ENCODE measurements around the gene HEPN1. TPM values are rescaled to one million over a fixed set of nuclear protein-coding genes. Genes with fewer than 3 reads are reported as not detected.

The HEPN1 gene
- total RNA-seq, 4 donors from 2014 or later, result 0.56 TPM; not detected in 3

GRCh38 chr11:124884869-124885479, 34.1 kb upstream of the HEPN1 start:
- TF ChIP-seq, protein P1, sequence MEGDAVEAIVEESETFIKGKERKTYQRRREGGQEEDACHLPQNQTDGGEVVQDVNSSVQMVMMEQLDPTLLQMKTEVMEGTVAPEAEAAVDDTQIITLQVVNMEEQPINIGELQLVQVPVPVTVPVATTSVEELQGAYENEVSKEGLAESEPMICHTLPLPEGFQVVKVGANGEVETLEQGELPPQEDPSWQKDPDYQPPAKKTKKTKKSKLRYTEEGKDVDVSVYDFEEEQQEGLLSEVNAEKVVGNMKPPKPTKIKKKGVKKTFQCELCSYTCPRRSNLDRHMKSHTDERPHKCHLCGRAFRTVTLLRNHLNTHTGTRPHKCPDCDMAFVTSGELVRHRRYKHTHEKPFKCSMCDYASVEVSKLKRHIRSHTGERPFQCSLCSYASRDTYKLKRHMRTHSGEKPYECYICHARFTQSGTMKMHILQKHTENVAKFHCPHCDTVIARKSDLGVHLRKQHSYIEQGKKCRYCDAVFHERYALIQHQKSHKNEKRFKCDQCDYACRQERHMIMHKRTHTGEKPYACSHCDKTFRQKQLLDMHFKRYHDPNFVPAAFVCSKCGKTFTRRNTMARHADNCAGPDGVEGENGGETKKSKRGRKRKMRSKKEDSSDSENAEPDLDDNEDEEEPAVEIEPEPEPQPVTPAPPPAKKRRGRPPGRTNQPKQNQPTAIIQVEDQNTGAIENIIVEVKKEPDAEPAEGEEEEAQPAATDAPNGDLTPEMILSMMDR (IDR thresholded peaks at IDR 0.05), result no peak
- ATAC-seq (ENCODE audit: low FRiP score), result no peak
- peak; percentile 3 for DNase-seq (ENCODE audit: low spot score)

DNA sequence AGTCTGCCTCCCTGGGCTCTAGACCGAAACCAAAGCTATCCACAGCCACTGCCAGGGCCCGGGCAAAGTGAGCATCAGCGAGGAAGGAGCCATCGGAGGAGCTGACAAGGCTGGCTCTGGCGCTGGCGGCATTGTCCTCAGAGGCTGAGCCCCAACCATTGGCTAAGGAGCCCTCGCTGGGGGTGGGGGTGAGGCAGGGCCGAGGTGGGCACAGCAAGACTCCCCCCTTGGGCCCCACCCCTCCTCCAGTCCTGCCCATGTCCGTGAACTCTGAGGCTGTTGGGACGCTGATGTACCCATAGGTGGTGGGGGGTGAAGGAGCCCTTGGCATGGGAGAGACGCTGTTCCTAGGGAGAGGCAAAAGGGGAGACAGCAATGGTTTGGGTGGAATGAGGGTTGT, 32.6 kb upstream of the HEPN1 start:
- DNase-seq (ENCODE audit: low spot score) (peak; percentile 17), ATAC-seq (ENCODE audit: low FRiP score) (no peak)
- TF ChIP-seq, protein P1 (IDR thresholded peaks at IDR 0.05), result no peak

GRCh38 chr11:124886978-124887666, 31.9 kb upstream of the HEPN1 start:
- TF ChIP-seq, protein P1 (IDR thresholded peaks at IDR 0.05), result no peak
- ATAC-seq (ENCODE audit: low FRiP score) (no peak), DNase-seq (ENCODE audit: low spot score) (peak; percentile 14)

GRCh38 chr11:124887667-124888013, 31.4 kb upstream of the HEPN1 start:
- peak; percentile 14 for DNase-seq (ENCODE audit: low spot score)
- TF ChIP-seq, protein P1 (IDR thresholded peaks at IDR 0.05), result no peak
- ATAC-seq (ENCODE audit: low FRiP score), result no peak

DNA sequence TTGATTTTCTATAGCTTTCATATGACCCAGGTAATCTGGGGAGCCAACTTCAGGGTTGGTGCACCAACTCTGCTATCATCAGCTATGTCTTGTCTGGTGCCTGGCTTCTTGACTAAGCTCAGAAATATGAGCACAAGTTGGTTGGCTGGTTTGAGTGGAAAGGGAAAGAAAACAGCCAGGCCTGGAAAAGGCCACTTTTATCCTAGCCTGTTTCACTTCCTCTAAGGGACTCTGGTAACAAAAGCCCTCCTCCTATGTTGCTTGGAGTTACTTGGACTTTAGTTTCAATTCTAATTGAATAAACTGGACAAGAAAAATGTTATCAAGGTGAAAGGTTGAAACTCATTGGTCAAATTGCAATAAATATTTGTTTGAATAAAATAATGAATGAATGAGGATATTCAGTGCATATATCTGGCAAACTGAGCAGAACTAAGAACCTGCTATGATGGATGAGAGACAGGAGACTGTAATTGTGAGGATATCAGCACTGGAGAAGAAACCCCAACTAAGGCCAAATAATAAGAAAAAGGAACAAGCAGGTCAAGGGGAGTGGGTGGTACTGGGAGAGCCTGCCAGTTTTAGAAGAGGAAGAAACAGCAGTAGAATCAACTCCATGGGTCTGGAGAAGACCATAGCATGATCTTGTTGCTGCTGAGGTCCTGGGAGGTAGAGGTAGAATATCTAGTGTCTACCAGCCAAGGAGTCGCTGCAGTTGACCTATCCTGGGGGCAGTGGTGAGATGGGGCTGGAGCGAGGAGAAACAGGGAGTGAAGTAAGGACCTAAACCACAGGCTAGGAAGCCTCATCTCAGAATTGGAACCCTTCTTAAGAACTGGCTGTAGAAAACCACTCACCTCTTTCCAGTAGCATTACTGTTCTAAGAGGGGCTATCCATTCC, 29.6 kb upstream of the HEPN1 start:
- DNase-seq (ENCODE audit: low spot score), result no peak
- TF ChIP-seq, protein P1 (IDR thresholded peaks at IDR 0.05), result no peak
- no peak for ATAC-seq (ENCODE audit: low FRiP score)

DNA sequence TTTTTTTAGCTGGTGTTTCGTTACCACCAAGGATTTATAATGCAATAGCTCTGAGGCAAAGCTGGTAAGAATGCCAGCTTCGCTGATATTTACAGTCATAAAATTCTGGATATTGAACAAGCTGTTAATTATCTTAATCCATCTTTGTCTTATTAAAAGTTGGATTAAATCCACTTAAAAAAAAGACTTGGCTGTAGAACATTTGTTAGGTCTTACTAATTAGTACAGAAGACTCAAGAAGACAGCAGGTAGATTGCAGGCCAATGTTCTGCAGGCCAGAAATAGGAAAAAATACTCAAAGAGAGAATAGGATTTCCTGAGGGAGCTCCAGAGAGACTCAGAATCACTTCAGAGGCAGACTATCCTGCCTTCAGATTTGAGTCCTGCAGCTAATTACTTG, 28.9 kb upstream of the HEPN1 start:
- ATAC-seq (ENCODE audit: low FRiP score) (no peak), DNase-seq (ENCODE audit: low spot score) (no peak)
- TF ChIP-seq, protein P1 (IDR thresholded peaks at IDR 0.05), result no peak
